HG03175 (cell line): Measurements from ENCODE around the gene ANK3.

Source experiments
- ATAC-seq: cut with Tn5 transposase; IDR thresholded peaks from one replicate; pipeline ENCODE4 v1.9.1; 2021; ENCODE audit warnings: mild to moderate bottlenecking, moderate library complexity; ENCODE audit not compliant: unreplicated experiment

Gene ANK3

GRCh38 chr10:60380781-60381180, 8.9 kb downstream of the ANK3 start:
- ATAC-seq, result no peak

GRCh38 chr10:60377955-60378354, 11.7 kb downstream of the ANK3 start:
- ATAC-seq, result no peak

- no peak for ATAC-seq
Measured at GRCh38 chr10:60377042-60377352, 12.7 kb downstream of the ANK3 start.

GRCh38 chr10:60376221-60377041, 13.2 kb downstream of the ANK3 start:
- no peak for ATAC-seq

- ATAC-seq, result no peak
Measured at GRCh38 chr10:60375293-60376004, 14.2 kb downstream of the ANK3 start.

- no peak for ATAC-seq
Measured at GRCh38 chr10:60374836-60375235, 14.8 kb downstream of the ANK3 start.

GRCh38 chr10:60372436-60372835, 17.2 kb downstream of the ANK3 start:
- ATAC-seq, result no peak

GRCh38 chr10:60369547-60369930, 20.1 kb downstream of the ANK3 start:
- no peak for ATAC-seq

- ATAC-seq, result no peak
Measured at GRCh38 chr10:60368875-60369546, 20.7 kb downstream of the ANK3 start.

- ATAC-seq, result no peak
Measured at GRCh38 chr10:60367901-60368300, 21.8 kb downstream of the ANK3 start.

GRCh38 chr10:60367431-60367830, 22.2 kb downstream of the ANK3 start:
- no peak for ATAC-seq

GRCh38 chr10:60367024-60367423, 22.7 kb downstream of the ANK3 start:
- ATAC-seq, result no peak

GRCh38 chr10:60363187-60363586, 26.5 kb downstream of the ANK3 start:
- no peak for ATAC-seq

GRCh38 chr10:60362461-60362860, 27.2 kb downstream of the ANK3 start:
- no peak for ATAC-seq

GRCh38 chr10:60359066-60359465, 30.6 kb downstream of the ANK3 start:
- no peak for ATAC-seq

- peak; percentile 83 for ATAC-seq
Measured at GRCh38 chr10:60358282-60358681, 31.4 kb downstream of the ANK3 start.

- ATAC-seq, result no peak
Measured at GRCh38 chr10:60353519-60354258, 36.0 kb downstream of the ANK3 start.

GRCh38 chr10:60352105-60352504, 37.6 kb downstream of the ANK3 start:
- ATAC-seq, result peak; percentile 58

- ATAC-seq, result peak; percentile 60
Measured at GRCh38 chr10:60351191-60351853, 38.4 kb downstream of the ANK3 start.

- no peak for ATAC-seq
Measured at GRCh38 chr10:60350400-60350799, 39.3 kb downstream of the ANK3 start.

- no peak for ATAC-seq
Measured at GRCh38 chr10:60349426-60349825, 40.2 kb downstream of the ANK3 start.
